Liver (tissue), 9 donors: ENCODE results near the gene RTN1. TPM values are rescaled to one million over a fixed set of nuclear protein-coding genes. Genes with fewer than 3 reads are reported as not detected.

Source experiments
- DNase-seq: peaks from one replicate; pipeline ENCODE4 v3.0.0-alpha.2; 2017; ENCODE audit warnings: low spot score
- H3K27ac ChIP-seq, 2 donors: one replicate each; pipeline ENCODE4 v1.7.0; 2013; ENCODE audit warnings: inconsistent platforms in 2 of 2, low read length in 2 of 2, control low read depth in 1 of 2, low read depth in 1 of 2, mild to moderate bottlenecking in 1 of 2
- H3K27me3 ChIP-seq, 4 donors: one replicate each; pipeline versions ENCODE4 v1.6.1 to v1.7.0; 2013; ENCODE audit warnings: low read length in 3 of 4, inconsistent platforms in 1 of 4, mild to moderate bottlenecking in 1 of 4, moderate library complexity in 1 of 4; ENCODE audit not compliant: control insufficient read depth in 4 of 4, insufficient read depth in 4 of 4
- H3K36me3 ChIP-seq, 4 donors: one replicate each; pipeline versions ENCODE4 v1.6.1 to v1.7.0; 2013; ENCODE audit warnings: low read length in 3 of 4, mild to moderate bottlenecking in 3 of 4, low read depth in 1 of 4, moderate library complexity in 1 of 4; ENCODE audit not compliant: control insufficient read depth in 4 of 4, insufficient read depth in 3 of 4
- H3K4me1 ChIP-seq, 4 donors: one replicate each; pipeline versions ENCODE4 v1.6.1 to v1.7.0; 2013; ENCODE audit warnings: low read length in 3 of 4, mild to moderate bottlenecking in 3 of 4, moderate library complexity in 1 of 4; ENCODE audit not compliant: control insufficient read depth in 4 of 4, insufficient read depth in 4 of 4
- H3K4me3 ChIP-seq, 3 donors: one replicate each; pipeline versions ENCODE4 v1.6.1 to v1.7.0; 2013; ENCODE audit warnings: low read length in 3 of 3, control low read depth in 1 of 3, low read depth in 1 of 3, mild to moderate bottlenecking in 1 of 3
- H3K9ac ChIP-seq, 2 donors: one replicate each; pipeline ENCODE4 v1.7.0; 2013; ENCODE audit warnings: low read length in 2 of 2, mild to moderate bottlenecking in 2 of 2, moderate library complexity in 2 of 2, control low read depth in 1 of 2, low read depth in 1 of 2
- H3K9me3 ChIP-seq, 4 donors: one replicate each; pipeline versions ENCODE4 v1.6.1 to v1.7.0; 2013; ENCODE audit warnings: low read length in 3 of 4; ENCODE audit not compliant: control insufficient read depth in 4 of 4
- CTCF ChIP-seq: fragments of 150-350 bp; IDR thresholded peaks from 2 replicates; pipeline ENCODE4 v1.5.1; 2017; ENCODE audit warnings: improper control_type of control experiment, low read depth, low read length; ENCODE audit not compliant: missing input control
- EGR1 ChIP-seq, 2 donors: IDR thresholded peaks; 2 replicates each; pipeline ENCODE4 v1.6.1; 2016 to 2018; ENCODE audit warnings: antibody characterized with exemption in 2 of 2, low read depth in 2 of 2
- FOXA1 ChIP-seq: IDR thresholded peaks from 2 replicates; pipeline ENCODE4 v1.6.1; 2016; ENCODE audit warnings: antibody characterized with exemption
- FOXA2 ChIP-seq: IDR thresholded peaks from 2 replicates; pipeline ENCODE4 v1.6.1; 2016; ENCODE audit warnings: antibody characterized with exemption
- GABPA ChIP-seq, 2 donors: IDR thresholded peaks in 1 of 2; conservative IDR thresholded peaks in 1 of 2; 2 replicates each; pipeline ENCODE4 v1.6.1; 2016; ENCODE audit warnings: antibody characterized with exemption in 2 of 2, mild to moderate bottlenecking in 1 of 2, moderate library complexity in 1 of 2
- HNF4A ChIP-seq, 2 donors: conservative IDR thresholded peaks; 2 replicates each; pipeline ENCODE4 v1.6.1; 2016; ENCODE audit warnings: antibody characterized with exemption in 2 of 2, mild to moderate bottlenecking in 2 of 2
- HNF4G ChIP-seq: IDR thresholded peaks from 2 replicates; pipeline ENCODE4 v1.6.1; 2016; ENCODE audit warnings: antibody characterized with exemption
- JUND ChIP-seq, 2 donors: IDR thresholded peaks; 2 replicates each; pipeline ENCODE4 v1.6.1; 2016; ENCODE audit warnings: antibody characterized with exemption in 2 of 2
- MAX ChIP-seq: IDR thresholded peaks from 2 replicates; pipeline ENCODE4 v1.6.1; 2016; ENCODE audit warnings: antibody characterized with exemption
- NR2F2 ChIP-seq: IDR thresholded peaks from 2 replicates; pipeline ENCODE4 v1.6.1; 2016; ENCODE audit warnings: antibody characterized with exemption
- RAD21 ChIP-seq, 2 donors: IDR thresholded peaks; 2 replicates each; pipeline ENCODE4 v1.6.1; 2016; ENCODE audit warnings: antibody characterized with exemption in 2 of 2, mild to moderate bottlenecking in 2 of 2
- REST ChIP-seq: IDR thresholded peaks from 2 replicates; pipeline ENCODE4 v1.6.1; 2016; ENCODE audit warnings: antibody characterized with exemption, mild to moderate bottlenecking
- RXRA ChIP-seq, 2 donors: IDR thresholded peaks; 2 replicates each; pipeline ENCODE4 v1.6.1; 2017 to 2018; ENCODE audit warnings: antibody characterized with exemption in 2 of 2, mild to moderate bottlenecking in 1 of 2
- SP1 ChIP-seq: IDR thresholded peaks from 2 replicates; pipeline ENCODE4 v1.6.1; 2018; ENCODE audit warnings: antibody characterized with exemption, mild to moderate bottlenecking
- TAF1 ChIP-seq: conservative IDR thresholded peaks from 2 replicates; pipeline ENCODE4 v1.6.1; 2016; ENCODE audit warnings: antibody characterized with exemption, mild to moderate bottlenecking
- YY1 ChIP-seq: IDR thresholded peaks from 2 replicates; pipeline ENCODE4 v1.6.1; 2016; ENCODE audit warnings: antibody characterized with exemption, mild to moderate bottlenecking
- ZBTB33 ChIP-seq: IDR thresholded peaks from 2 replicates; pipeline ENCODE4 v1.6.1; 2016; ENCODE audit warnings: antibody characterized with exemption
- WGBS: extraction: QIAGEN DNeasy Blood & Tissue Kit; methylation state at CpG from one replicate; pipeline ENCODE4 v1.1.7; 2013; 5-methylcytosine and 5-hydroxymethylcytosine counted together
- polyA plus RNA-seq, 2 donors: library from polyadenylated mRNA; stranded (reverse) in 1 of 2; unstranded in 1 of 2; fragments of 200-250 nt in 1 of 2; fragments of >200 nt in 1 of 2; fragmentation: Nextera tagmentation in 1 of 2; extraction: Ambion mirVana in 1 of 2; gene quantifications; one replicate each; pipeline versions ENCODE4 v1.2.1 to v1.2.3, GENCODE V29; 2013 to 2015
- total RNA-seq, 2 donors: library from RNA; depleted of rRNA; stranded (reverse); fragments of >200 nt; gene quantifications; one replicate each; pipeline ENCODE4 v1.2.3, GENCODE V29; 2014
- TF ChIP-seq, protein P1 (sequence below): IDR thresholded peaks from 2 replicates; pipeline ENCODE4 v1.6.1; 2016; ENCODE audit warnings: antibody characterized with exemption
- donor health status: healthy.
- donor health status: healthy.
- donor health status: healthy.
- donor health status: healthy.
- donor health status: healthy.

The RTN1 gene
- total and polyA plus RNA-seq, 4 donors = 0.08 to 1.8 (median 0.37) TPM

- TF ChIP-seq EGR1 (IDR thresholded peaks at IDR 0.05; ENCODE audit: low read depth in 2 of 2) = no peak
- no peak for TF ChIP-seq ZBTB33
- TF ChIP-seq HNF4G = no peak
Observed at GRCh38 chr14:59622631-59623030, 247.9 kb downstream of the RTN1 start (continued).

GRCh38 chr14:59619061-59619460 lies 251.5 kb downstream of the RTN1 start:
- H3K4me1 ChIP-seq = no peaks in the 10 kb centered on the region
- no peaks in the 10 kb centered on the region for H3K9me3 ChIP-seq
- no peaks in the 10 kb centered on the region for H3K27me3 ChIP-seq
- no peak overlapping the region for H3K9ac ChIP-seq
- TF ChIP-seq CTCF (no peak), FOXA2 (no peak), JUND (IDR thresholded peaks at IDR 0.05) (no peak), ZBTB33 (no peak), RXRA (IDR thresholded peaks at IDR 0.05) (no peak), HNF4A (conservative IDR thresholded peaks at IDR 0.05) (no peak), NR2F2 (no peak), FOXA1 (no peak), TAF1 (no peak), MAX (no peak), REST (no peak), HNF4G (no peak), EGR1 (IDR thresholded peaks at IDR 0.05; ENCODE audit: low read depth in 2 of 2) (no peak), YY1 (no peak), SP1 (no peak), GABPA (IDR thresholded peaks at IDR 0.05 in 1 of 2, conservative IDR thresholded peaks at IDR 0.05 in 1 of 2) (no peak), RAD21 (IDR thresholded peaks at IDR 0.05) (no peak)
- TF ChIP-seq, protein P1, sequence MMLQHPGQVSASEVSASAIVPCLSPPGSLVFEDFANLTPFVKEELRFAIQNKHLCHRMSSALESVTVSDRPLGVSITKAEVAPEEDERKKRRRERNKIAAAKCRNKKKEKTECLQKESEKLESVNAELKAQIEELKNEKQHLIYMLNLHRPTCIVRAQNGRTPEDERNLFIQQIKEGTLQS = no peak
- no peak overlapping the region for H3K4me3 ChIP-seq
- H3K36me3 ChIP-seq = no peaks in the 10 kb centered on the region
- no peak overlapping the region for H3K27ac ChIP-seq
- no peak for DNase-seq
- WGBS = 57% methylated on average over 2 of the region's 2 CpGs
